HFF-Myc (cell line): ENCODE data around the gene AAMDC.
"Not testable (repeated sequence)": the region's sequence is repeated elsewhere in the genome, so short reads cannot be mapped to it uniquely, and the experiment has no call there.

Experiments
- DNase-seq: peaks from one replicate; pipeline ENCODE4 v3.0.0-alpha.2; 2011; ENCODE audit warnings: low read depth; ENCODE audit errors: extremely low read depth
- H3K4me3 ChIP-seq: replicated peaks from 2 replicates; pipeline ENCODE4 v1.5.1; 2011; ENCODE audit warnings: low read depth, mild to moderate bottlenecking, control low read depth, low read length
- CTCF ChIP-seq: IDR thresholded peaks from 2 replicates; pipeline ENCODE4 v1.5.1; 2012; ENCODE audit warnings: mild to moderate bottlenecking, low read depth, low read length, control low read depth; ENCODE audit errors: missing control alignments

The AAMDC gene

GRCh38 chr11:77879218-77879617, 58.3 kb downstream of the AAMDC start:
- DNase-seq: no peak
- H3K4me3 ChIP-seq: no peak overlapping the region
- TF ChIP-seq CTCF: no peak

GRCh38 chr11:77882396-77882795, 61.5 kb downstream of the AAMDC start:
- DNase-seq: no peak
- H3K4me3 ChIP-seq: no peak overlapping the region
- no peak for TF ChIP-seq CTCF

GRCh38 chr11:77883775-77884174, 62.8 kb downstream of the AAMDC start:
- DNase-seq: no peak
- TF ChIP-seq CTCF: no peak
- H3K4me3 ChIP-seq: no peak overlapping the region

GRCh38 chr11:77884186-77884828, 63.4 kb downstream of the AAMDC start:
- no peak for TF ChIP-seq CTCF
- no peak overlapping the region for H3K4me3 ChIP-seq
- DNase-seq: no peak

- no peak for DNase-seq
- H3K4me3 ChIP-seq: no peak overlapping the region
- TF ChIP-seq CTCF: no peak
Observed at GRCh38 chr11:77884829-77885190, 63.9 kb downstream of the AAMDC start.

GRCh38 chr11:77886401-77886800, 65.5 kb downstream of the AAMDC start:
- no peak for TF ChIP-seq CTCF
- DNase-seq: no peak
- H3K4me3 ChIP-seq: no peak overlapping the region

- DNase-seq: not testable (repeated sequence)
Observed at GRCh38 chr11:77889045-77889444, 68.1 kb downstream of the AAMDC start.

GRCh38 chr11:77890100-77890614, 69.2 kb downstream of the AAMDC start:
- not testable (repeated sequence) for H3K4me3 ChIP-seq, DNase-seq

More at GRCh38 chr11:77889045-77889444, 68.1 kb downstream of the AAMDC start:
- not testable (repeated sequence) for H3K4me3 ChIP-seq

GRCh38 chr11:77890619-77891056, 69.7 kb downstream of the AAMDC start:
- H3K4me3 ChIP-seq, DNase-seq: not testable (repeated sequence)

- not testable (repeated sequence) for DNase-seq, H3K4me3 ChIP-seq
Observed at GRCh38 chr11:77891256-77891655, 70.3 kb downstream of the AAMDC start.

- not testable (repeated sequence) for DNase-seq, H3K4me3 ChIP-seq
Observed at GRCh38 chr11:77891703-77892102, 70.8 kb downstream of the AAMDC start.

GRCh38 chr11:77894949-77895348, 74.0 kb downstream of the AAMDC start:
- not testable (repeated sequence) for H3K4me3 ChIP-seq, DNase-seq
